ENCODE results near the gene RASSF5.

RASSF5 gene

DNA sequence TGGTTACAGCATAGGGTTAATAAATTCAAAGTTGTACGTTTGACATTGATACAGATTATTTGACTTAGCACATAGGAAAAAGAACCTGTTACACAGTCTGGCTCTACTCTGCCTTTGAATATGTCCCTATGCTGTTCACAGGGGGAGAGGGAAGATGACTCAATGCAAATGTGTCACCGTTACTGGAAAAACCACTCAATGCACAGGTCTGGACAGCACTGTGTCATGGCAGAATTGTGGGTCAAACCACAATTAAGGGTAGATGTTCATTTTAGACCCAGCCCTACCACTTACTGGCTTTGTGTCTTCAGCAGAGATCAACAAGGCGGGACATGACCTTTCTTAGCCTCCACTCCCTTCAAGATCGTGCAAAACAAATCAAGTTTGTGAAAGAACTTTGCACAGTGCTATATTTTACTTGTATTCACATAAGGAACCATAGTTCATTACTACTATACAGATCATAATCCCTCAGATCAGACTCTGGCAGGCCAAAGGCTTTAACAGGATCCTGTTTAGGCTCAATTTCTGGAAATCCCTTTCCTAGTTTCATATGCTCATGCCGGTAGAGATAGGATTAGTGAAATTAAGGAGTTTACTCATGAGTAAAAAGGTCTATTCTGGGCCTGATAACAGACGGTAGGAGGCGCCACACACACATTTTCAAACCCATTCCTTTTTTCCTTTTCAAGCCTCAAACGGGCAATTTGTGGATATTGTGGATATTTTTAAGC is 82.9 kb downstream of the RASSF5 start:
- DNase-seq (ENCODE audit: low read depth in 2 of 2), result peak; percentile 27 to 82
- TF ChIP-seq, protein P1, sequence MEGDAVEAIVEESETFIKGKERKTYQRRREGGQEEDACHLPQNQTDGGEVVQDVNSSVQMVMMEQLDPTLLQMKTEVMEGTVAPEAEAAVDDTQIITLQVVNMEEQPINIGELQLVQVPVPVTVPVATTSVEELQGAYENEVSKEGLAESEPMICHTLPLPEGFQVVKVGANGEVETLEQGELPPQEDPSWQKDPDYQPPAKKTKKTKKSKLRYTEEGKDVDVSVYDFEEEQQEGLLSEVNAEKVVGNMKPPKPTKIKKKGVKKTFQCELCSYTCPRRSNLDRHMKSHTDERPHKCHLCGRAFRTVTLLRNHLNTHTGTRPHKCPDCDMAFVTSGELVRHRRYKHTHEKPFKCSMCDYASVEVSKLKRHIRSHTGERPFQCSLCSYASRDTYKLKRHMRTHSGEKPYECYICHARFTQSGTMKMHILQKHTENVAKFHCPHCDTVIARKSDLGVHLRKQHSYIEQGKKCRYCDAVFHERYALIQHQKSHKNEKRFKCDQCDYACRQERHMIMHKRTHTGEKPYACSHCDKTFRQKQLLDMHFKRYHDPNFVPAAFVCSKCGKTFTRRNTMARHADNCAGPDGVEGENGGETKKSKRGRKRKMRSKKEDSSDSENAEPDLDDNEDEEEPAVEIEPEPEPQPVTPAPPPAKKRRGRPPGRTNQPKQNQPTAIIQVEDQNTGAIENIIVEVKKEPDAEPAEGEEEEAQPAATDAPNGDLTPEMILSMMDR (IDR thresholded peaks at IDR 0.05; ENCODE audit: low read depth, low read length), result peak; percentile 38

DNA sequence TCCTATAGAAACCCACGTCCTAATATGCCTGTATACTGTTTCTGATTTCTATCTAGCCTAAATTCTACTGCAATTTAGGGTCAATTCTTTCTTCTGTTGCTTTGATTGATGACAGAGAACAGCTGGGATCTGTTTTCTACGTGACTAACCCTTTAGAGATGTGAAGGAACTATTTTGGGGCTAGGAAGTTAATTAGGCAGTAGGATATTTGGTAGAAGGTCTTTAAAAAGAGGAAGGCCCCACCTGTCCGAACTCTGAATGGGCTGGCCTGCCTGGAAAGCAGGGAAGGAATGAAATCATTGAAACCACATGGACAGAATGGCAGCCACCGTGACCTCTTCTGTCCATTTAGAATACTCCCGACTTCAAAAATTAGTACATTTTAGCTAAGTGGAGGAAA is 83.9 kb downstream of the RASSF5 start:
- DNase-seq (ENCODE audit: low read depth in 2 of 2), result peak in 1 of 2 donors; percentile 16
- H3K4me3 ChIP-seq (replicated peaks in 1 of 2; ENCODE audit: low read depth in 2 of 2, low read length in 2 of 2), result no peak overlapping the region
- TF ChIP-seq, protein P1 (IDR thresholded peaks at IDR 0.05; ENCODE audit: low read depth, low read length), result no peak

More for the DNA sequence above, 82.9 kb downstream of the RASSF5 start:
- H3K4me3 ChIP-seq (replicated peaks in 1 of 2; ENCODE audit: low read depth in 2 of 2, low read length in 2 of 2), result no peak overlapping the region

DNA sequence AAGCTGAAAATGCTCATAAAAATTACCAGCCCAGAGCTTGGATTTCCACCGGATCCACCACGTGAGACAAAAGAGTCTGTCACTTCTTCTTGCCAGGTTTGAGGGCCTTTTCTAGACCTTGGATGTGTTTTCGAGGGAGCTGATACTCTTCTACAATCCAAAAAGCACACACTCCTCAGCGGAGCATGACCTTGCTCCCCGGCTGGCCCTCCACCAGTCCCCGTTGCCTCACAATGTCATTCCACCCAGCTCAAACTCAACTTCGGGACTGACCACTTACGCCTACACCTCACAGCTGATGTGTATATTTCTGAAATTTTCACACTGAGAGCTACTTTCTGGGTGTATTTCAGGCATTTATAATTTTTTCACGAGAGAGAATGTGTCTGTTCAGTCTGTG is 84.4 kb downstream of the RASSF5 start:
- TF ChIP-seq, protein P1 (IDR thresholded peaks at IDR 0.05; ENCODE audit: low read depth, low read length), result no peak
- no peak for DNase-seq (ENCODE audit: low read depth in 2 of 2)
- no peak overlapping the region for H3K4me3 ChIP-seq (replicated peaks in 1 of 2; ENCODE audit: low read depth in 2 of 2, low read length in 2 of 2)

DNA sequence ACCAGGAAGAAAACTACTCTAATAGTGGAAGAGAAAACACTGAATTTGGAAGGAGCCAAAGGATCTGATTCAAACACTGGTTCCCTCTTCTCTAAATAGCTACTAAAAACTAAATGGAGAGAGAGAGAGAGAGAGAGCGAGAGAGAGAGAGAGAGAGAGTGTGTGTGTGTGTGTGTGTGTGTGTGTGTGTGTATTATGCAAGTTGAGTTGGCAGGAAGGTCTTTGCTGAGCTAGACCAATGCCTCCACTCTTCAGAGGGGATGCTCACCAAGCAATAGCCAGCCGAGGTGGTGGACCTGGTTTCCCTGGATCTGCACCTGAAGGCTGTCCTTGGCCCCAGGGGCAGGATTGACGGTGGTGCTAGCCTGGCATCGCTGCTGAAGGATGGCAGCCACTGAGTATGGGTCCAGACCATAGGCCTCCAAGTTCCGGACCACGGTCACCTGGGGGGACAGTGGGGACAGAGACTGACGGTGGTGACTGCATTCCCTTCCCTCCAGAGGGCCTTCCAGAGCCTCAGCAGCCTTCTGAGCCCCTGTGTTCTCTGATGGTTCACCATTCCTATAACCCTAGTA is 86.1 kb downstream of the RASSF5 start:
- TF ChIP-seq, protein P1 (IDR thresholded peaks at IDR 0.05; ENCODE audit: low read depth, low read length), result no peak
- no peak for DNase-seq (ENCODE audit: low read depth in 2 of 2)
- H3K4me3 ChIP-seq (replicated peaks in 1 of 2; ENCODE audit: low read depth in 2 of 2, low read length in 2 of 2), result no peak overlapping the region

DNA sequence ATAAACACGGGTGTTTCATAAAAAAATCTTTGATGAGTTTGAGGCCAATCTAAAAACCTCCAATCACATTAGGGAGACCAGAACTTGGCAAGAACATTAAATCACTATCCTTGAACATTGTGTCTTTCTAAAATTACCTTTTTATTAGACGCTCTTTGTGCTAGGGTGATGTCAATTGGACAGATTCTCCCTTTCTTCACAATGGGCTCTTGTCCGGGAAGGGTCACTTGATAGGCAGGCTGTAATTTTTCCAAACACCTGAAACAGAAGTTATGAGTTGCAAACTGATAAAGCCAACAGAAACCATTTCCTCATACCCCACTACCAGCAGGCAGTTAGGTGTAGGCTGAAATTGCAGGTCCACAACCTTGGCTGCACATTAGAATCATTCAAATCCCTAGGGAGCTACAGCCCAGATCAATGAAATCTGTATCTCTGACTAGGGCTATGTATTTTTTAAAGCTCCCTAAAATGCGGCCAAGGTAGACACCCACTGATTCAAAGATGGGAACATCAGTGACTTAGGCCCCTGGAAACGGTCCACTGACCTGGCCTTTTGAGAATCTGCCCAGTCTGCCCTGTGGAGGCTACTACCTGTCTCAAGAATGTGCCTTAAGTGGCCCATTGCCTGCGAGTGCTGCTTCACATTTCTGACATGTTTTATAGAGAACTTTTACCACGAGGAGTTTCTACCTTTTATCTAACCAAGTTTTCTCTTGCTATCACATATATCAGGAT is 88.4 kb downstream of the RASSF5 start:
- DNase-seq (ENCODE audit: low read depth in 2 of 2), result no peak
- H3K4me3 ChIP-seq (replicated peaks in 1 of 2; ENCODE audit: low read depth in 2 of 2, low read length in 2 of 2), result no peak overlapping the region
- TF ChIP-seq, protein P1 (IDR thresholded peaks at IDR 0.05; ENCODE audit: low read depth, low read length), result no peak

DNA sequence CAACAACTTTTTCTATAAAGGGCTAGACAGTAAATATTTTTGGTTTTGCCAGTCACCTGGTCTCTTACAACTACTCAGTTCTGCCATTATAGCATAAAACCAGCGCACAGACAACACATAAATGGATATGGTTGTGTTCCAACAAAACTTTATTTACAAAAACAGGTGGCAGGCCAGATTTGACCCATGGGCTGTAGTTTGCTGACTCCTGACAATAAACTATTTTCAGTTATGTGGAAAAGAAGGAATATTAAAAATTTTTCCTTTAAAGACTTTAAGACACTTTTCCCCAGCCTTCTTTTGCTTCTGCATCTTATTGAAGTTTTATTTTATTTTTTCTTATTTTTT is 89.0 kb downstream of the RASSF5 start:
- TF ChIP-seq, protein P1 (IDR thresholded peaks at IDR 0.05; ENCODE audit: low read depth, low read length), result no peak
- DNase-seq (ENCODE audit: low read depth in 2 of 2), result no peak
- no peak overlapping the region for H3K4me3 ChIP-seq (replicated peaks in 1 of 2; ENCODE audit: low read depth in 2 of 2, low read length in 2 of 2)
